Left renal cortex interstitium (tissue), 4 donors: Measurements from ENCODE around the gene SIX1. TPM values are rescaled to one million over a fixed set of nuclear protein-coding genes. Genes with fewer than 3 reads are reported as not detected.

Experiments
- DNase-seq, 4 donors: peaks; one replicate each; pipeline ENCODE4 v3.0.0-alpha.2; 2013; ENCODE audit warnings: low read depth in 4 of 4, low spot score in 2 of 4, missing footprints in 1 of 4
- polyA plus RNA-seq, 4 donors: library from polyadenylated mRNA; unstranded; fragments of 120-200 nt; gene quantifications; one replicate each; pipeline ENCODE4 v1.2.1, GENCODE V29; 2013; ENCODE audit not compliant: insufficient read length in 4 of 4

Gene SIX1
- 10 to 100 TPM in 2 of 4 donors, 1 to 10 TPM in 2; 8.2 to 14.3 (median 10.9) TPM for polyA plus RNA-seq

DNA sequence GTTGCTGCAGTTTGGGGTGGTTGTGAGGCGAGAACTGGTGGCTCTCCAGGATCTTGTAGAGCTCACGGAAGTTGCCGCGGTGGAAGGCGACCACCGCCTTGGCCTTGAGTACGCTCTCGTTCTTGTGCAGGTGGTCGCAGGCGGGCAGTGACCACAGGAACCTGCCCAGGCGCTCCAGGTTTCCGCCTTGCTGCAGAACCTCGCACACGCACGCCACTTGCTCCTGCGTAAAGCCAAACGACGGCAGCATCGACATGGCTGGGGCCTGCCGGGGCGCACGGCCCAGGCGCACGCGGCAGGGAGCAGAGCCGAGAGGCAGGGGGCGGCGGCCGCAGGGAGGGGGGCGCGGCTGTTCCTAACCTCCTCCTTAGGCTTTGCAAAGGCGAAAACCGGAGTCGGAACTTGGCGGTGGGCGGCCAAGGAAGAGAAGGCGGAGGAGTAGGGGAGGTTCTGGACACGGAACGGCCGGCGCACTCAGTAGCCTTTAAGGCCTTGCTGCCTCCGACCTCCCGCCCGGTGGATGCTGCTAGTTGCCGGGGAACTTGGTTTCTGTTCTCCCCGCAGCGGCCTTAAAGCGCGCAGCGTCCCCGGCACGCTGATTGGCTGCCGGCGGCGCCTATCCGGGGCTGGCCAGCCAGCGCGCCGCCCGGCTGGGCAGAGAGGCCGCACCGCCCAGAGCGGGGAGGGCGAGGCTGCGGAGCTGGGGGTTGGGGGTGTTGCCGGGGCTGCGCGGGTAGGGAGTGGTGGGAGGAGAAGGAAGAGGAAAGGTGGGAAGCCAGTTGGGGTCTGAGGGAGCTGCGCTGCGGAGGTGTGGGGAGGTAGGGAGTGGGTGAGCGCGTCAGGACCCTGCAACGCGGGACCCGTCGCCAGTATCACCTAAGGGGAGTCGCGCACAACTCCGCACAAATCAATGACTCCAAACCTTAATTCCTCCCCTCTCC is at the start of gene SIX1:
SIX1 (minus strand) TSS at position 544 of the 941 bp plus-strand sequence; CDS start at position 256, 288 bp downstream.
- DNase-seq = no peak

DNA sequence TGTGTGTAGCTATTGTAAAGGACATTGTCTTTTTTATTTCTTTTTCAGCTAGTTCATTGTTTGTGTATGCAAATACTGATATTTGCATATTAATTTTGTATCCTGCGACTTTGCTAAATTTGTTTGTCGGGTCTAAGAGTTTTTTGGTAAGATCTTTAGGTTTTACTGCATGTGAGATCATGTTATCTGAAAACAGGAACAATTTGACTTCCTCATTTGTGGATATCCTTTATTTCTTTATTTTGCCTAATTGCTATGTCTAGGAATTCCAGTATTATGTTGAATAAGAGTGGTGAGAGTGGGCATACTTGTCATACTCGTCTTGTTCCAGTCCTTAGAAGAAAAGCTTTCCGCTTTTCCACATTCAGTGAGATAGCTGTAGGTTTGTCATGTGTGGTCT is 46.0 kb upstream of the SIX1 start:
- DNase-seq = no peak

DNA sequence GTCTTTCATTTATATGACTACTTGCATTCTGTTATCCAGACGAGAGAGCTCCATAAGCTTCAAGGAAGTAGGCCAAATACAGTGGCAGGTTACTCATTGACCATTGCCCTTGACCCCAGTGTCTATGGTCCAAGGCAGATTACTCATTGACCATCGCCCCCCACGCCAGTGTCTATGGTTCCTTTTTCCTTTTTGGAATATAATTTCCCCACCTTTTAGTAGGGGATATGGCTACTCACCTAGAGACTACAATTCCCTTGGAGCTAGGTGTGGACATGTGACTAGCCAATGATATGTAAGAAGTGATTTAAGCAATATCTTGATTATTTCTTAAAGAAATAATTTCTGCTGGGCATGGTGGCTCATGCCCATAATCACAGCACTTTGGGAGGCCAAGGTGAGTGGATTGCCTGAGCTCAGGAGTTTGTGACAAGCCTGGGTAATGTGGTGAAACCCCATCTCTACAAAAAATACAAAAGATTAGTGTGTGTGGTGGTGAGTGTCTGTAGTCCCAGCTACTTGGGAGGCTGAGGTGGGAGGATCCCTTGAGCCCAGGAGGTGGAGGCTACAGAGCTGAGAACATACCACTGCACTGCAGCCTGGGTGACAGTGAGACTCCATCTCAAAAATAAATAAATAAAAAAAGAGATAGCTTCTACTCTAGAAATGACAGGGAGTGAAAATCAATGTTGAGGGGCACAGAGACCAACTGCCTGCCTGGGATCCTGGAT is 42.3 kb upstream of the SIX1 start:
- DNase-seq = no peak

DNA sequence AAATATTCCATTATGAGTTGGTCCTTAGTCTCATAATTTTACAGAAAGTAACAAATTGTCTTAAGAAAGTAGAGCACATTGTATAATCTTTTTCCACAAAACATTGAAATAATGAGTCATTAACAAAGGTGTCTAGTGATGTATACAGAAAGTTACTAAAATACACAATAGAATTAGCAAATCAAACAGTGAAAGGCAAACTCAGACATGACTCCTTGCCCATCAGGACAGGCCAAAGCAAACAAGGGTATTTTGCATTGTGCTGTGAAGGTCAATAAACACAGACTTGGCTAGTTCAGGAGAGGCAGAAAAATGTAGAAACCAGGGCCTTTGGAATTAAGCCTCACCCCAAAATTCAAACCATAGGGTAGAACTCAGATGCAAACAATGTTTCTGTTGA is 37.6 kb upstream of the SIX1 start:
- no peak for DNase-seq

DNA sequence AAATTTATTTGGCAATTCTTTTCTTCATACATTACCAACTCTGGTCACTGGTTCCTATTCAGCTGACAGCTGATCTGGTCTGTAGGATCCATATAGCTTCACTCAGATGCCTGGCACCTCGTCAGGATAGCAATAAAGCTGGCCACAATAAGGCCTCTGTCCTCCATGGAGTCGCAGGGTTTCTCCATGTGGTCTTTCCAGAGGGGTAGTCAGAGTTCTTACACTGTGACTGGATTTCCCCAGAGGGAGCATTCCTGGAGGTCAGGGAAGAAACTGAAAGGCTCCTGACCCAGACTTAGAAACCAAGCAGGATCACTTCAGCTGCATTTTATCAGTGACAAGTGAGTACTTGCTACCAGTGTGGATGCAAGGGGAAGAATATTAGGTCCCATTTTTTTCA is 34.9 kb upstream of the SIX1 start:
- no peak for DNase-seq

DNA sequence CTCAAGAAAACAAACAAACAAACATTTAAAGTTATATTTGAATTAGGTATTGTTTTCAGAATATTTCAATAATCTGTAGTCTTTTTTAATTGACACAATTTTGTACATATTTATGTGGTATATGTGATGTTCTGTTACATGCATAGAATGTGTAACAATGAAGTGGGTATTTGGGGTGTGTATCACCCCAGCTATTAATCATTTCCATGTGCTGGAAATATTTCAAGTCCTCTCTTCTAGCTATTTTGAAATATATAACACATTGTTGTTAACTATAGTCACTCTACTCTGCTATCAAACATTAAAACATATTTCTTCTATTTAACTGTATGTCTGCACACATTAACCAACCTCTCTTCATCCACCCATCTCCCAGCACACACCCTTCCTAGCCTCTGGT is 32.0 kb upstream of the SIX1 start:
- no peak for DNase-seq

DNA sequence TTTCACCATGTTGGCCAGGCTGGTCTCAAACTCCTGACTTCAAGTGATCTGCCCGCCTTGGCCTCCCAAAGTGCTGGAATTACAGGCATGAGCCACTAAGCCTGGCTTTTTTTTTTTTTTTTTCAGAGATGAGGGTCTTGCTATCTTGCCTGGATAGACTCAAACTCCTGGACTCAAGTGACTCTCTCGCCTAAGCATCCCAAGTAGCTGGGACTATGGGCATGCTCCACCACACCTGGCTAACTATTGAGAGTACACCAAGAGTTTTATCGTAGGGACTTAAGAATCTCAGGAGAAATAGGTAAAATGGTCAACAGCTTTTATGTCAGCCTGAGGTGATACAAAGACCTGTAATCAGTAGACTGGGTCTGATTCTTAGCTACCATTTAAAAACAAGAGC is 31.2 kb upstream of the SIX1 start:
- no peak for DNase-seq

DNA sequence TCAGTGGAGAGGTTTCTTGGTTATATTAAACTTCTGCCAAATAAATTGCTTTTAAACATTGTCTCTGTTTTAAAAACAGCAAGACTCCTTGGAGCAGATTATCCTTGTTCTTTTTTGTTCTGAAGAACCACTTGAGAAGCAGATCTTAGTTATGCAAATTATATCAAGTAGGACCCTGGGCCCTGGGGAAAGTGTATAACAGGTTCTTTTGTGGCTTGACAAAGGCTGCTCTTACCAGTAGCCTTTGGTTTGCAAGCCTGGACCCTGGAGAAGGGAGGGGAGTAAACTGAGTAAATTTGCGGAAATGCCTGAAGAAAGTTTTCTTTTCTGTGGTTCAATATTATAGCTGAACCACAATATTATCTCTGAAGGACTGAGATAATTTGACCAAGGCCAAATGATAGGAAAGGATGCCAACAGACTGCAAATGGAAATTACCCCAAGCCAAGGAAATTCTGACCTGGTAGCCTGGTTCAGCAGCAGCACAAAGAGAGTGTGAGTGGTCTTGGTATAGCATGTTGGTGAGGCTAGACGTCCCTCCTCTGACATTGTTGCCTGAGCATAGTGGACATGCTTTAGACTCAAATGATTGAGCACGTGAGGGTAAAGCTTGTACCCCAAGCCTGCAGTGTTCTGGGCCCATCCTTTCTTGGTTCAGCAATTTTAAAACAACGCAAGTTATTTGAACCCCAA is 30.4 kb upstream of the SIX1 start:
- no peak for DNase-seq

DNA sequence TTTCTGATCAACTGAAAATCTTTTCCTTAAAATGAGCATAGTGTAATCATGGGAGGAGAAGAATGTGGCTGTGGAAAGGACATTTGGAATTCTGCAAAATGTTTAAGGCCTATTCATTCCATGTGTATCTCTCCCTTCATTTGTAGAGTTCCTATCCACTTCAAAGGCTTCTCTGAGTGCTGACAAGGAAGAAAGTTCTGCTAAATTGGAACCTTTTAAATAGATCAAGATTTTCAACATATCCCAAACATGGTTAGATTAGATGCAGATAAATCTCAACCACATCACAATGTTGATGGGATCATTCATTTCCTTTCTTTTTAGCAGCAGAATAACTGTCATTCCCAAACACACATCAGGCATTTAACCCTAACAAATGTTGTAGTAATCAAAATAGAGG is 28.4 kb upstream of the SIX1 start:
- no peak for DNase-seq

DNA sequence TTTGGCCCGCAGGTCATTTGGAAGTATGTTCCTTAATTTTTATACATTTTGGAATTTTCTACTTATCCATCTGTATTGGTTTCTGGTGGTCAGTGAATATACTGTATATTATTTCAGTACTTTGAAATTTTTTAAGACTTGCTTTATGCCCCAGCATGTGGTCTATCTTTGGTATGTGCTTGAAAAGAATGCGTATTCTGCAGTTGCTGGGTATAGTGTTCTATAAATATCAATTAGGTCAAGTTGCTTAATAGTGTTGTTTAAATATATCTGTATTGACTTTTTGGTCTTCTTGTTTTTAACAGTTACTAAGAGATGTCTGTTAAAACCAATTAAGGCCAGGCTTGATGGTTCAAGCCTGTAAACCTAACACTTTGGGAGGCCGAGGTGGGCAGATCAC is 21.7 kb upstream of the SIX1 start:
- DNase-seq = no peak

DNA sequence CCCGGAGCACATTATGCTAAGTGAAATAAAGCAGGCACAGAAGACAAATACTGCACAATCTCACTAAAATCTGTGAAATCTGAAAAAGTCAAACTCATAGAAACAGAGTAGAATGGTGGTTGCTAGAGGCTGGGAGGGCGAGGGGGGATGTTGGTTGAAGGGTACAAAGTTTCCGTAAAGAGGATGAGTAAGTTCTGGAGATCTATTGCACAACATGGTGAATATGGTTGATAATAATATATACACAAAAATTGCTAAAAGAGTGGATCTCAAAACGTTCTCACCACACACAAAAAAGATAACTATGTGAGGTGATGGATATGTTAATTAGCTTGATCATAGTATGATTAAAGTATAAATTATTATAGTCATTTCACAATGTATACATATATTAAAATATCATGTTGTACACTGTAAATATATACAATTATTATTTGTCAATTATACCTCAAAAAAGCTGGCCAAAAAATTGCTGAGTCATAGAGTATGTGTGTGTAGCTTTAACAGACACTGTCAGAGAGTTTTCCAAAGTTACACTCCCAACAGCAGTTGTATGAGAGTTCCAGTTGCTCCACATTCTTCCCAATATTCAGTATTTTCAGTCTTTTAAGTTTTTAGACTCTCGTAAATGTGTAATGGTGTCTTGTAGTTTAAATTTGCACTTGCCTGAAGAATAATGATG is 19.3 kb upstream of the SIX1 start:
- DNase-seq = no peak

DNA sequence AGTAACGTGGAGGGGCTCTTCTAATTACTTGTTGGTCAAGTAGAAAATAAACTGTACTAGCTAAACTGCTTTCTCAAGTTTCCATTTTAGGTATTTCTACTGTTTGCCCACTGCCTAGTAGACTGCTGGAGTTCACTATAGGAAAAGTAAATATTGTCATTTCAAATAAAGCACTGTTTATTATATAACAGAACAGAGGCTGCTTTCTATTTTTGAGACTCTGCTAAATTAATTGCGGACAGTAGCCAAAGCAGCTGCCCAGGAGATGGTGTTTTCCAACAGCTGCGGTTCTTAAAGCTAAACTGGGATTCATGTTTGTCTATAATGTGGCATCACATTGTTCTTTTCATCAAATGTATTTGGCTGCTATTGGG is 15.9 kb upstream of the SIX1 start:
- no peak for DNase-seq

DNA sequence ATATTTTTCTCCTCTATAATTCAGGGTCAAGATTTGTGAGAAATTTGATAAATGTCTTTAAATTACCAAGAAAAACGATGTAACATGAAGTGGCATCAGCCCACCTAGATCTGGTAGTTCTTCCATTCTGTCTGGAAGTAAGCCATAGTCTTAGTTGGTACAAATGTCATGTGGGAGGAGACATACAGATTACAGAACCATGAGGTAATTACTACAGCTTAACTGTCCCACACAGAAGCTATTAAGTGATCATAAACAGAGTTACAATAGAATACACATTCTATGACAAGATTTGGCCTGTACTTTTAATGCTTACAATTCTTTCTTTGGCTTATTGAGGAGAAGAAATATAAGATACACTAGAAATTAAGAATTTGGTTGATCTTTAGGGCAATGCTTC is 13.7 kb upstream of the SIX1 start:
- no peak for DNase-seq

DNA sequence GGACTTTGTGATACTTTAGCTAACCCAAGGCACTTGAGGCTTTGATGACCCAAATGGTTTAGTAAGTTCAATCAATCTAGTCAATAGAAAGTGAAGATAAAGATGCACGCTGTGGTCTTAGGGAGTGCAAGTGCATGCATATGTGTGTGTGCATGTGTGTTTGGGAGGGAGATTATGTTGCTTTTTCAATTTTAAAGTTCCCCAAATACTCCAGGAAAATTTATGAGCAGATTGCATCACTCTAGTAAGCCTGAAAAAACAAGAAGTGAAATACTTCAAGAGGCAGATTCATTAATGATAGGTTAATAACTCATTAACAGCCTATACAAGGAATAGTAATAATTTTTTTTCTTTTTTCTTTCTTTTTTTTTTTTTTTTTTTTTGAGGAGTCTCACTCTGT is 12.4 kb upstream of the SIX1 start:
- no peak for DNase-seq

DNA sequence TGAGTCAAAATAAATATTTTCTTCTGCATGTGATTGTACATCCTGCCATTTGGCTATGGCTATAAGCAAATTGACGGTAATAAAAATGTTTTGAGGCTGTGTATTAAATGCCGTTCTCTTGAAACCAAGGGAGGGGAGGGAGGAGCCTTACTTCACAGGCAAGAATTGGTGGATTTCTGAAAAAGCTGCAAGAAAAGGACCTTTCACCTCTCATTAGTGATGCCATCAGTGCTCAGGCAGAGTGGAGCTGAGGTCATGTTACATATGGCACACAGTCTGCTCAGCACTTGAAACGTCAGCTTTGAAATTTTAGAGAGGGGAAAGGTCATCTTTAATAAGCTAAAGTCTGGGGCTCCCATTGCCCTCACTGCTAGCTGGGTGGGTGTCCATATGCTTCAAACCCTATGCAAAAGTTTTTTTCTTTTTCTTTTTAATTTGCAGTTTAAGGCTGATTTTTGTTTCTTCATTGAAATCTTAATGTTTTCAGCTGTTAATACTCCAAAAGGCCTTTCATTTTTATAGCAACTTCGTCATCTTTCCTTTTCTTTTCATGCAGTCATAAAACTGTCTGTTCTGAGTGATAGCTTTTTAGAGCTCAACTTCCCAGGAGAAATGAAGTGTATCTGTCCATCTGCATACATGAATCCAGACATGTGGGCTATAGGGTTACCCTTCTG is 9.8 kb upstream of the SIX1 start:
- DNase-seq = no peak

DNA sequence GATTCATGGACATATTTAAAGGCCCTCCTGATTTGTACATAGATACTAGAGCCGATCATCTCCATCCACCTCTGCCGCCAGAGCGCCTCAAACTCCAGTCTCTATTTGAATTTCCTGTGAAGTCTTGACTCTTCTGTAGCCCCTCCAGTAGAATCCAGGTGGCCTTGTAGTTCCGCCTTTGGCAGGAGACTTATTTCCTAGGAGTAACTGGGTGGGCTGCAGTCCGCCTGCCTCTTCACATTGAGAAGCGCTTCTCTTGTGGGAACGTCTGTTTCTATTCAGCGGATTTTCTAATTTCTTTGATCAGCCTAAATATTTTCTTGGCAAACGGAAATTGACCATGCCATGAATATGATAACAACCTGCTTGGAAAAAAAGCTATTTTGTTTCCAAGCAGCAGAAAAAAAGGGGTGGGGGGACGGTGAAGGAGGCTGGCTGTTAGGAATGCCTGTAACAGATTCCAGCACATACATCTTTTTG is 9.0 kb upstream of the SIX1 start:
- no peak for DNase-seq

DNA sequence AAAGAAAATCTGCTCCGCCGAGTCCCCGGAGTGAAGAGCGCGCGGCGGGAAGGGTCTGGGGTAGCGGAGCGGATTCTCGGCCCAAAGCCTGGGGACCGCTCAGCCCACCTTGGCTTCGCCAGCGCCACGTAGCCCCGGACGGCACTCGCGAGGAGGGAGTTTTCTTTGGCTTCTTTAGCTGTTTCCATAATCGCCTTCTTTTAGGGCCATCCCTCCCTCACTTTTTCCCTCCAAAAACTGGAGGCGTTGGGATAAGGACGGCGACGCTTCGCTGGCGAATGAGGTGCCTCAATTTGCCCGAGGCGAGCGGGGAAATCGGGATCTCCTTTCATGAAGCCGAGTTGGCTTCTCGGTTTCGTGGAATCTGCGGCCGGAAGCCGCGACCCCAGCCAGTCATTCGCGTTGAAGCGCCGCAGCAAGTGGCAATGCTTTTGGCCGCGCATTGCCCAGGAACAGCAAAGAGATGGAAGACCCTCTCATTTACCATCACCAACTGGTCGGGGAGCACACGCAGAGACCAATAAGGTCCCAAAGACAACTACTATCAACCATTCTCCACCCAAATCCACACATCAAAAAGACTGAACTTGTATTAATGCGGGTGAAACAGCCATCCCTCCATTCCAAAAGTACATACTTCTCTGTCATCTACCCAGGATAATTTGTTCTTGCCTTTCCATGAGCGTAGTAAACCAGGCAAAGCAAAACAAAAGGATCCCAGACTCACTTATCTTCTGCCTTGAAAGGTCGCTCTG is 8.4 kb upstream of the SIX1 start:
- DNase-seq = no peak

DNA sequence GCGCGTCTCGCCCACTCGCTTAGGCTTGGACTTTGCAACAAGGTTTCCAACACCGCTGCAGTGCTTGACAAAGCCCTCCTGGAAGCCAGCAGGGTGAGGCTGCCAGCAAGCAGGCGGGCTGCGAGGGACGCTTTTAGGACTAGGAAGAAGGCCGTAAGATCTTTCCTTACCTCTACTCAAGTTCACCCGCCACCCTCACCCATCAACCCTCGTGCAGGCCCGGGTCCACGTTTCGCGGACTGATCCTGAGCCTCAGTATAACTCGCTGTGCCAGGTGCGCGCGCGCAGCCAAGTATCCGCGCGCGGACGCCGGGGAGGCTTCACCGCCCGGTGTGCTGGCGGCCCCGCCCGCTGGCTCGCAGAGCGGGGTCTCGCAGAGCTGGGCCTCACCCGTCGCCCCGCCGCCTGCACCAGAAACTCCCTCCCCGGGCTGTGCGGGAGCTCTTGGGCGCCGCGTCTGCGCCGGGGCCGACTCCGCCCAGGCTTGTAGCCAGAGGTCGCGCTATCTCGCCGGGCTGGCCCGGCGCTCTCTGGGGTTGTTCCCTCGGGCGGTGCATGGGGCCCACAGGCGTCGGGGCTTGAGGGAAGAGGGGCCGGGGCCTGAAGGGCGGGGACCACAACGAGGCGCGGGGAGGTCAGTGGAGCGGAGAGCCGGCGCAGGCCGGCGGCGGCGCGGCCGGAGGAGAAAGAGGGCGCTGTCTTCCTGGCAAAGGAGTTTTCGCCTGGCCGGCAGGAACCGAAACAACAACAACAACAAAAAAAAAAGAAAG is 7.6 kb upstream of the SIX1 start:
- no peak for DNase-seq
